T47D (cell line): ENCODE data around the gene RAPH1.

Source experiments
- DNase-seq, 2 experiments: peaks; one replicate each; pipeline versions ENCODE4 v3.0.0 to v3.0.0-alpha.2; 2011 to 2012; ENCODE audit warnings: low read depth in 1 of 2, low spot score in 1 of 2
- JUND ChIP-seq: IDR thresholded peaks from 2 replicates; pipeline ENCODE4 v1.6.1; 2012; ENCODE audit warnings: low read depth
- in situ Hi-C: cut with HindIII; loops from 2 replicates; pipeline ENCODE4 v1.10.0; 2016; ENCODE audit warnings: low sequenced_read_pairs, low pct_unique_long_range_greater_than_20kb

Gene RAPH1

GRCh38 chr2:203492965-203493364, 42.1 kb downstream of the RAPH1 start:
- no peak for TF ChIP-seq JUND
- DNase-seq: no peak
- in situ Hi-C loops: no loop called here

DNA sequence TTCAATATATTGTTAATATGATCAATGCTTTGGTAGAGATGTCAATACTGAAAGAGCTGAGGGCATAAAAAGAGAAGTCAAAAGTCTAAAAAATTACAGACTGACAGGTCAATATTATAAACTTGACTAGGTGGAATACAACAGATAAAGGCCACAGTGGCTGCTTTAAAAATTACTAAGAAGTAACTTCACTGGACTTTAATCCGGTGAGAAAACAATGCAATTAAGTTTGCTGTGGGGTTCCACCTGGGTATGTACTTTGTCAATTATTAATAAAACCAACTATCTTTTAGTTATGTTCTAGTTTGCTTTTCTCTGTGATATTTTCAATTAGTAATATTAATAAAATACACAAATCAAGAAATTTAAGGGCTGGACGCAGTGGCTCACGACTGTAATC, 44.7 kb downstream of the RAPH1 start:
- DNase-seq: no peak
- in situ Hi-C loops: no loop called here
- no peak for TF ChIP-seq JUND

- DNase-seq: no peak
Observed at GRCh38 chr2:203489531-203489930, 45.6 kb downstream of the RAPH1 start.

DNA sequence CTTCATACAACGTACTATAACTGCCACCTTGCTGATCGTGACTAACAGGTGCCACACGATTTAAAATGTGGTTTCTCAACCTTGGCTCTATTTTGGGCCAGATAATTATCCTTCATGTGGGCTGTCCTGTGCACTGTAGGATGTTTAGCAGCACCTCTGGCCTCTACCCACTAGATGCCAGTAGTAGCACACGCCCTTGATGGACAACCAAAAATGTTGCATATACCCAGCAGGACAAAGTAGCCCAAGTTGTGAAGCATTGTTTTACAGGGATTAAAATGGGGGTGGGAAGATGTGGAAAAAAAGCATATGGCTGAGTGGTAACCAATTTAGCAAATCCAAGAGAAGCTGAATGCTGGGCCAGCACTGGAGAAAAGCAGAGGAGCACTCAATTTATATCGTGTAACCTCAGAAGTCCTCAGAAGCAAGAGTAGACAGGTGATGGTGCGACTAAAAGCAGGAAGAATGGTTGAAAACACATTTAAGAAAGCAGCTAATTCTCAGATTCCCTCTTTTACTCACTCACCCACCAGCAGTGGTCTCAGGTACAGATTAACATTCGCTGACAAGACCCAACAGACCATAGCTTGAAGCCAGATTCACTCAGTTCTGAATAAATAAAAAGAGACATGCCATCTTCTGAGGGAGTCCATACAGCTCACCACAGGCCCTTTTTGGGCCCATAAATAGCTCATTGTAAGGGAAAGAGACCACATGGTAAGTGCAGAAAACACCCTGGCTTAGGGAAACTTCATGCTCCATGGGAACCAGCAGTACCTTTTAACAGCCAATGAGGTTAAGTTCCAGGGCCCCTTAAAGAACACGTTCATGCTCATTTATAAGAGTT, 50.6 kb downstream of the RAPH1 start:
- no peak for TF ChIP-seq JUND
- in situ Hi-C loops: no loop called here
- peak in 1 of 2 experiments; percentile 67 for DNase-seq

More at GRCh38 chr2:203489531-203489930, 45.6 kb downstream of the RAPH1 start:
- TF ChIP-seq JUND: no peak
- in situ Hi-C loops: no loop called here

DNA sequence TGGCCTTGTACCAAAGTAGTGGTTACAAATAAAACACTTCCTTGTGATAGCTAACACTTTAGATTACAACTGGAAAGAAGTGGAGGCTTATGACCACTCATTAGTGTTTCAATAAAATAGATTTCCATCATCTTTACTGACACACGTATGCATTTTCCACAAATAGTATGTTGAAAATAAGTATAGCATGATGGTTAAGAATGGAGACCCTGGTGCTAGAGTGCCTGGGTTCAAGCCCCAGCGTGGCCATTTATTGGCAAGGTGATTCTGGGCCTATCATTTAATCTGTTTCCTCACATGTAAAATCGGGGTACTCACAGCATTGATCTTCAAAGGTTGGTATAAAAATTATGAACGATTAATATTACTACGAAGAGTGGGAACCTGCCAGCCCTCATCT, 54.5 kb downstream of the RAPH1 start:
- DNase-seq: no peak
- TF ChIP-seq JUND: no peak
- in situ Hi-C loops: no loop called here

DNA sequence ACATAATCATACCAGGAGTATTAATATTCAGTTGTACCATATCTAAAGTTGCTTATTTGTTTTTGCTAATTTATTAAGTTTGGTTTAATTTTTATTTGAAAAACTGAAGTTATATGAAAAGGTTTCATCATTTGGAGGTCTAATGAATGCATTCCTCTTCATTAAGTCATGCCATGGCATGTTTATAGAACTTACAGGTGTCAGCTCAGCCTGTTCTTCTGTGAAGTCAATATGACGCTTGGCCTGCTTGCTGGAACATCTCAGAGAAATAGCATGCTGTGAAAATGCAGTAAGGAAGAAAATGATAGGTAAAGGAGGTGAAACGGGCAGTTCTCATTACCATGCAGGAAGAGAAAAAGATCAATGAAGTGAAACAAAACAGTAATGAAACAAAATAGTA, 58.2 kb downstream of the RAPH1 start:
- in situ Hi-C loops: no loop called here
- no peak for TF ChIP-seq JUND
- DNase-seq: no peak

DNA sequence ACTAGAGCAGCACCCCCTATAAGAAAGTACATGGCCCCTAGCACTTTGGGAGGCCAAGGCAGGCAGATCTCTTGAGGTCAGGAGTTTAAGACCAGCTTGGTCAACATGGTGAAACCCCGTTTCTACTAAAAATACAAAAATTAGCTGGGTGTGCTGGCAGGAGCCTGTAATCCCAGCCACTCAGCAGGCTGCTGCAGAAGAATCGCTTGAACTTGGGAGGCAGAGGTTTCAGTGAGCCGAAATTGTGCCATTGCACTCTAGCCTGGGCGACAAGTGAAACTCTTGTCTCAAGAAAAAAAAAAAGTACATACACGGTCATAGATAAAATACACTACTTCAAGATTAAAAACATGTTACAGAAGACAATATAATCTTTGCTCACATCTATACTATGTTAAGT, 63.8 kb downstream of the RAPH1 start:
- DNase-seq: no peak
- in situ Hi-C loops: no loop called here
- TF ChIP-seq JUND: no peak

GRCh38 chr2:203470371-203470770, 64.7 kb downstream of the RAPH1 start:
- no peak for TF ChIP-seq JUND
- in situ Hi-C loops: no loop called here
- DNase-seq: peak in 1 of 2 experiments; percentile 27

DNA sequence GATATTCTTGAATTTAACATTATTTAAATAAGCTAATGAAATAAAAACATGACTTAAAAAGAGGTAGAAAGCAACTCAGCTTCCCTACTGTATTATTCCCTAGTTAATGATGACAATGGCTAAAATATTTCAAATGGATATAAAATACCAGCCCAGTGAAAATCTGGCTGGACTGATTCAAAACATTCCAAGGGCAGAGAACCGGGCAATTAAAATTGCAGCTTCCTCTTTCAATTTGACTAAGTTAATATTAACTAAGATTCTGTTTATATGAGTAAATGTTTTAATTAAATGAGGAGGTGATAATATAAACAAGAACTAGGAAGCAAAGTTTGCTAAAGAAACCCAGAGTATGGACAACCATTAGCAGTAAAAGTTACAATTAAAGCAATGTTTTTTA, 65.6 kb downstream of the RAPH1 start:
- TF ChIP-seq JUND: no peak
- no peak for DNase-seq
- in situ Hi-C loops: no loop called here

DNA sequence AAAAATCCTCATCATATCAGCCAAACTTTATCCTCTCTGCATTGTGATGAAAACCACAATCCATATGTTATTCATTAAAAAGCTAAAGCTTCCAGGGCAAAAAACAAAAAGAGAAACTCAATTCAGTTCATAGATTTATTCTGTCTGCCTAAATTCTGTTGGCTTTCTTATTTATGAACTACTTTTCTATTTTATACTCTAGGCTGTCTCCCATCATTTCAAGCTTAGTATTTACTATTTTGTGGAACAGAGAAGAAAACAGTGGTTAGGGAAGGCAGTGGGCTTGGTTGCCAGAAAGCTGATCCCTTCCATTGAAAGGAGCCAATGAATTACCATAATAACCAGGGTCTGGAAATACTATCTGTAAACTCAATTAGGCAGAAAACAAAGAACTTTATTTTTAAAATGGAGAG, 71.8 kb downstream of the RAPH1 start:
- no peak for DNase-seq
- in situ Hi-C loops: no loop called here
- no peak for TF ChIP-seq JUND

DNA sequence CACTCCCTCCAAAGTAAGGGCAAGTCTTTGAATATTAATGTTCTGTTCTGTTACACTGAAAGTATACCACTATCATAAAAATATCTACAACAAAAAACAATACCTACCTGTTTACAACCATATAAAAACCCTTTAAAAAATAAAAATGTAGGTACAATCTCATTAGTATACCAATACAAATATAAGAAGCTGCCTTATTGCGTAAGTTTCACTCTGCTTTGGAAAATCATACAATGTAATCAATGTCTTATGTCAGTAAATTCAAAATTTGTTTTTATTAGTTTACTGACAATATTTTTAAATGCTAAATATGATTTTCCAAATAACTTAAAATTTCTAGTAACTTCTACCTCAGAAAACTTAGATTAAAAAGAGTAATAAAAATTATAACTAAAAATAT, 72.8 kb downstream of the RAPH1 start:
- no peak for TF ChIP-seq JUND
- DNase-seq: no peak
- in situ Hi-C loops: no loop called here

DNA sequence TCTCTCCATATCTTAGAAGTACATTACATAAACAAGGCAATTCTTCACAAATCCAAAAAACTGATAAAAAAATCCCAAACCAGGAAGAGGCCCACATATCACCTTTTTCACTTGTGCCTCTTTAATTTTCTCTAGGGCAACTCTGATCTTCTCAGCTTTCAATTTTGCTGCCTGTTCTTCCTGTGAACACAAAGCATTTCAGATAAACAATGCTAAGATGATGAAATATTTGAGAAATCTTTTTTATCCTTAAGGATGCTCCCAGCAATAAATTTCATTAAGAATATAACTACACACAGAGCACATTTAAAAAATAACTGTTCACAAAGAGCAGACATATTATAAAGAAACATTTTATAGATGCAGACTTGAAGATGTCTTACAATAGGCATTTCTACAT, 73.4 kb downstream of the RAPH1 start:
- no peak for DNase-seq
- in situ Hi-C loops: no loop called here
- no peak for TF ChIP-seq JUND

DNA sequence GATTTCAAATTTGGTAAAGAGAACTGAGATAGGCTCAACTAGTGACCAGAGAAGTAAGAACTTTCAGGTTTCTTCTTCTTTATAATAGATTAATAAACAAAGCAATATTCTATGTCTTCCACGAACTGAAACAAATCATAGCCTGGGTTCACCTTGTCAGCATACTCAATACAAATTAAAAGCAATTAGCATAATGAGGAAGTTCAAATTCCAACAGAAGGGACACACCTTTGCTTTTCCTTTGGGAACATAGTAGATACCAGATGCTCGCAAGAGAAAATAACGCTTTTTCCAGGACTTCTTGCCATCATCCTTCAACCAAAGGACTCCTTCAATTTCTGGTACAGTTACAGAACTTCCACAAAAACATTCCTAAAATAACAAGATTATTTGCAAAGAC, 79.9 kb downstream of the RAPH1 start:
- TF ChIP-seq JUND: no peak
- in situ Hi-C loops: no loop called here

More for the DNA sequence above, 79.9 kb downstream of the RAPH1 start:
- no peak for DNase-seq
